Gastroesophageal sphincter (tissue), 4 donors: ENCODE data around the gene KDM4C. TPM values are rescaled to one million over a fixed set of nuclear protein-coding genes. Genes with fewer than 3 reads are reported as not detected.

Experiments used
- ATAC-seq: fragments of 150-250 bp; one replicate; pipeline ENCODE4 v1.9.1; 2016; ENCODE audit warnings: mild to moderate bottlenecking, moderate library complexity
- H3K27ac ChIP-seq, 4 donors: fragments of 200-600 bp; sonication (generic) in 3 of 4; 1 replicate in 3 of 4; 2 replicates in 1 of 4; pipeline ENCODE4 v1.5.1; 2016 to 2019
- H3K27me3 ChIP-seq: fragments of 200-600 bp; sonication (generic); one replicate; pipeline ENCODE4 v1.5.1; 2019
- H3K36me3 ChIP-seq, 2 donors: fragments of 200-600 bp; sonication (generic); one replicate each; pipeline ENCODE4 v1.5.1; 2019; ENCODE audit warnings: control low read depth in 1 of 2
- H3K4me1 ChIP-seq, 3 donors: fragments of 200-600 bp; sonication (generic); 1 replicate in 2 of 3; 2 replicates in 1 of 3; pipeline ENCODE4 v1.5.1; 2016 to 2019; ENCODE audit warnings: control low read depth in 2 of 3
- H3K4me3 ChIP-seq, 2 donors: fragments of 200-600 bp; sonication (generic); one replicate each; pipeline ENCODE4 v1.5.1; 2019; ENCODE audit warnings: mild to moderate bottlenecking in 1 of 2, moderate library complexity in 1 of 2
- H3K9me3 ChIP-seq, 3 donors: fragments of 200-600 bp; sonication (generic); one replicate each; pipeline ENCODE4 v1.5.1; 2017 to 2019; ENCODE audit warnings: control low read depth in 2 of 3
- CTCF ChIP-seq, 4 experiments: fragments of 200-600 bp in 2 of 4; fragments of 450-650 bp in 2 of 4; sonication (generic) in 1 of 4; IDR thresholded peaks; one replicate each; pipeline ENCODE4 v1.5.1; 2017 to 2019; ENCODE audit warnings: antibody characterized with exemption in 4 of 4, mild to moderate bottlenecking in 2 of 4, moderate library complexity in 2 of 4
- EP300 ChIP-seq: sonication (generic); formaldehyde crosslinking; IDR thresholded peaks from one replicate; pipeline ENCODE4 v1.6.1; 2017; ENCODE audit warnings: antibody characterized with exemption, mild to moderate bottlenecking
- POLR2A ChIP-seq, 2 donors: fragments of 450-650 bp; IDR thresholded peaks; one replicate each; pipeline ENCODE4 v1.6.1; 2017; ENCODE audit warnings: antibody characterized with exemption in 2 of 2, mild to moderate bottlenecking in 2 of 2, moderate library complexity in 1 of 2
- POLR2AphosphoS5 ChIP-seq: sonication (generic); formaldehyde crosslinking; IDR thresholded peaks from one replicate; pipeline ENCODE4 v1.6.1; 2017; ENCODE audit warnings: antibody characterized with exemption
- WGBS, 2 donors: methylation state at CpG; one replicate each; pipeline ENCODE4 v1.1.5; 2018; ENCODE audit warnings: low coverage in 1 of 2; 5-methylcytosine and 5-hydroxymethylcytosine counted together
- total RNA-seq, 4 donors: library from RNA; depleted of rRNA; stranded (reverse); fragments of >200 nt; gene quantifications; one replicate each; pipeline ENCODE4 v1.1.0, GENCODE V29; 2016

Gene KDM4C
- total RNA-seq, 4 donors from 2014 or later: 17.7 to 65.2 (median 29.5) TPM

- no peaks in the 10 kb centered on the region for H3K27me3 ChIP-seq
- 49 to 57% methylated on average over 2 to 3 of the region's 3 CpGs for WGBS, 2 donors
- no peaks in the 10 kb centered on the region for H3K9me3 ChIP-seq
- TF ChIP-seq EP300 (no peak), POLR2AphosphoS5 (no peak), POLR2A (IDR thresholded peaks at IDR 0.05) (no peak), CTCF (IDR thresholded peaks at IDR 0.05) (no peak)
- no peak overlapping the region for H3K4me3 ChIP-seq
- no peak for ATAC-seq
- H3K36me3 ChIP-seq: no peaks in the 10 kb centered on the region
- H3K4me1 ChIP-seq: peaks cover 0 to 12% (median 0%) of the 10 kb centered on the region in 3 donors
- no peak overlapping the region for H3K27ac ChIP-seq
Observed at GRCh38 chr9:6968271-6968670, 210.5 kb downstream of the KDM4C start.

GRCh38 chr9:6969805-6970204 is 212.0 kb downstream of the KDM4C start:
- Histone ChIP-seq H3K27me3 (no peaks in the 10 kb centered on the region), H3K4me1 (peaks cover 0 to 12% (median 0%) of the 10 kb centered on the region in 3 donors), H3K36me3 (no peaks in the 10 kb centered on the region), H3K9me3 (no peaks in the 10 kb centered on the region), H3K4me3 (no peak overlapping the region), H3K27ac (no peak overlapping the region)
- TF ChIP-seq CTCF (IDR thresholded peaks at IDR 0.05): no peak
- no peak for TF ChIP-seq EP300
- no peak for TF ChIP-seq POLR2AphosphoS5
- no peak for TF ChIP-seq POLR2A (IDR thresholded peaks at IDR 0.05)
- no peak for ATAC-seq
- 94 to 97% methylated on average over 2 to 3 of the region's 3 CpGs for WGBS, 2 donors

- no peak for ATAC-seq
- no peaks in the 10 kb centered on the region for H3K9me3 ChIP-seq
- no peaks in the 10 kb centered on the region for H3K27me3 ChIP-seq
- peaks cover 0 to 11% (median 0%) of the 10 kb centered on the region in 3 donors for H3K4me1 ChIP-seq
- no peak overlapping the region for H3K27ac ChIP-seq
- no peak overlapping the region for H3K4me3 ChIP-seq
- no peaks in the 10 kb centered on the region for H3K36me3 ChIP-seq
- TF ChIP-seq POLR2A (IDR thresholded peaks at IDR 0.05): no peak
- no peak for TF ChIP-seq CTCF (IDR thresholded peaks at IDR 0.05)
- TF ChIP-seq POLR2AphosphoS5: no peak
- no peak for TF ChIP-seq EP300
- WGBS, 2 donors: 53 to 70% methylated on average over 2 of the region's 2 CpGs
Observed at GRCh38 chr9:6973089-6973488, 215.3 kb downstream of the KDM4C start.

- Histone ChIP-seq H3K4me3 (no peak overlapping the region), H3K36me3 (no peaks in the 10 kb centered on the region), H3K4me1 (peaks cover 0 to 5% (median 0%) of the 10 kb centered on the region in 3 donors), H3K9me3 (no peaks in the 10 kb centered on the region), H3K27me3 (no peaks in the 10 kb centered on the region), H3K27ac (no peak overlapping the region)
- 89 to 97% methylated on average over 2 of the region's 2 CpGs for WGBS, 2 donors
- TF ChIP-seq EP300: no peak
- TF ChIP-seq CTCF (IDR thresholded peaks at IDR 0.05): no peak
- no peak for TF ChIP-seq POLR2A (IDR thresholded peaks at IDR 0.05)
- TF ChIP-seq POLR2AphosphoS5: no peak
- no peak for ATAC-seq
Observed at GRCh38 chr9:6973762-6974161, 216.0 kb downstream of the KDM4C start.

GRCh38 chr9:6975198-6975597 is 217.4 kb downstream of the KDM4C start:
- no peak for ATAC-seq
- H3K9me3 ChIP-seq: no peaks in the 10 kb centered on the region
- no peaks in the 10 kb centered on the region for H3K4me1 ChIP-seq
- no peaks in the 10 kb centered on the region for H3K36me3 ChIP-seq
- TF ChIP-seq EP300 (no peak), CTCF (IDR thresholded peaks at IDR 0.05) (no peak), POLR2AphosphoS5 (no peak), POLR2A (IDR thresholded peaks at IDR 0.05) (no peak)
- WGBS, 2 donors: 73 to 89% methylated on average over 2 of the region's 2 CpGs
- H3K27me3 ChIP-seq: no peaks in the 10 kb centered on the region
- H3K27ac ChIP-seq: no peak overlapping the region
- no peak overlapping the region for H3K4me3 ChIP-seq
